ENCODE results near the gene POU5F1. TPM values are rescaled to one million over a fixed set of nuclear protein-coding genes. Genes with fewer than 3 reads are reported as not detected.

The POU5F1 gene
- total and polyA plus RNA-seq, 9 of the 15 experiments (the other 6 are each of a cell fraction or from before 2014, with no cell fraction given) = 0.06 to 2.0 (median 0.10) TPM; not detected in 6

- TF ChIP-seq TCF15 (CRISPR knock-in tag; IDR thresholded peaks at IDR 0.05) = no peak
- TF ChIP-seq SRSF1 (IDR thresholded peaks at IDR 0.05; ENCODE audit: low read depth, low read length) = no peak
- peak; percentile 47; the same call in 1 of the 2 replicates for TF ChIP-seq L3MBTL2 (IDR thresholded peaks at IDR 0.05)
- TF ChIP-seq ZNF639 (CRISPR knock-in tag; conservative IDR thresholded peaks at IDR 0.05 in 1 of 2, IDR thresholded peaks at IDR 0.05 in 1 of 2) = peak in 1 of 2 experiments; percentile 52; a peak in 1 of 4 replicates
- peak; percentile 70 for TF ChIP-seq CC2D1A (IDR thresholded peaks at IDR 0.05)
- no peak for TF ChIP-seq MXD1 (CRISPR knock-in tag; IDR thresholded peaks at IDR 0.05; ENCODE audit: borderline replicate concordance, poor library complexity, severe bottlenecking)
- TF ChIP-seq HOMEZ (CRISPR knock-in tag; IDR thresholded peaks at IDR 0.05) = no peak
- TF ChIP-seq RBM17 (IDR thresholded peaks at IDR 0.05; ENCODE audit: borderline replicate concordance, low read depth, low read length) = no peak
- no peak for TF ChIP-seq ZNF311 (CRISPR knock-in tag; IDR thresholded peaks at IDR 0.05)
- TF ChIP-seq MEF2D (tag; conservative IDR thresholded peaks at IDR 0.05; ENCODE audit: low read depth) = 0 out of 2 replicates have a peak, but pooled peaks have one; percentile 9
- no peak for TF ChIP-seq NELFE (IDR thresholded peaks at IDR 0.05; ENCODE audit: insufficient read depth, insufficient read length)
- no peak for TF ChIP-seq NR1H2 (CRISPR knock-in tag; IDR thresholded peaks at IDR 0.05)
- no peak for TF ChIP-seq ZNF778 (CRISPR knock-in tag; IDR thresholded peaks at IDR 0.05)
- TF ChIP-seq CBX3 (IDR thresholded peaks at IDR 0.05; ENCODE audit: borderline replicate concordance in 1 of 2, low read length in 2 of 2) = no peak
- TF ChIP-seq NFIX (CRISPR knock-in tag; IDR thresholded peaks at IDR 0.05; ENCODE audit: low read depth) = no peak
- TF ChIP-seq ID3 (CRISPR knock-in tag; IDR thresholded peaks at IDR 0.05) = no peak
- no peak for TF ChIP-seq ID3 (tag; IDR thresholded peaks at IDR 0.05)
- TF ChIP-seq TRIM28 (IDR thresholded peaks at IDR 0.05) = no peak
- peak; percentile 67 for TF ChIP-seq POLR2AphosphoS5 (IDR thresholded peaks at IDR 0.05; ENCODE audit: control insufficient read depth, insufficient read depth, low read depth, low read length)
- TF ChIP-seq ELF2 (CRISPR knock-in tag; IDR thresholded peaks at IDR 0.05) = no peak
- TF ChIP-seq STAG1 (CRISPR knock-in tag; IDR thresholded peaks at IDR 0.05; ENCODE audit: borderline replicate concordance) = no peak
- TF ChIP-seq ZNF253 (CRISPR knock-in tag; conservative IDR thresholded peaks at IDR 0.05) = no peak
Observed at GRCh38 chr6:31197559-31198305, 27.2 kb upstream of the POU5F1 start (continued).
